HG02763 (cell line): ENCODE data around the gene CCDC24.

Experiments
- ATAC-seq: cut with Tn5 transposase; IDR thresholded peaks from one replicate; pipeline ENCODE4 v1.9.1; 2021; ENCODE audit warnings: mild to moderate bottlenecking, moderate library complexity; ENCODE audit not compliant: unreplicated experiment

The CCDC24 gene

DNA sequence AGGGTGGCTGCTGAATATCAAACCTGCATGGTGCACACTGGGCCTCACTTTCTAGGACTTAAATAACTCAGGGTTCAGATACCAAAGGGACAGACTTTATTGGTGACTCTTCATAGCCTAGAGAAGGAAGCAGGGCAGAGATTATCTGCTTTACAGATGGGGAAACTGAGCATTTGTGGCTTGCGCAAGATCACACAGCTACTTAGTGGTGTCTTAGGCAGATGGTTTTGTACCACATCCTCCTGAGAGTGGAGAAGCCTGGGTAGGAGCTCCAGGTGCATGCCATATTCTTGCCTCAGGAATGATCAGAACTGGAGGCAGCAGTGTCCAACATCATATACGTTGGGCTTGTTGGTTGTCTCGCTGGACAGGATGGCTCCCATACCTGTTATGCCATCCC lies 28.4 kb upstream of the CCDC24 start:
- no peak for ATAC-seq

DNA sequence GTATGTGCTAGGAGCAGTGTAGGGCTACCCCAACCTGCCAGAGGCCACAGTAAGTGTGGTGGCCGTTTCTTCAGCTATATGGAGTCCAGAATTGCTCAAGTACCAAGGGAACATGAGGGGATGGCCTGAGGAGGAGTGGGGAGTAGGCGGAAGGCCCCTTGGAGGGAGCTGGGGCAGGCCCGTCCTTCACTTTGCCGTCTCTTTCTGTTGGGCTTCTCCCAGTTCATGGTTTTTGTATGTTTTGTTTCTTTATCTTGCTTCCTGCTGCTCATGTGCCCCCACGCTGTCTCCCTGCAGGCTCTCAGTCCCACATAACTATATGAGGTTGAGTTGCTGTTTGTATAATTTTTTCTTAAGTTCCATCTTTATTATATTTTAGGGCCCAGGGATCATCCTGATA lies 27.5 kb upstream of the CCDC24 start:
- no peak for ATAC-seq

DNA sequence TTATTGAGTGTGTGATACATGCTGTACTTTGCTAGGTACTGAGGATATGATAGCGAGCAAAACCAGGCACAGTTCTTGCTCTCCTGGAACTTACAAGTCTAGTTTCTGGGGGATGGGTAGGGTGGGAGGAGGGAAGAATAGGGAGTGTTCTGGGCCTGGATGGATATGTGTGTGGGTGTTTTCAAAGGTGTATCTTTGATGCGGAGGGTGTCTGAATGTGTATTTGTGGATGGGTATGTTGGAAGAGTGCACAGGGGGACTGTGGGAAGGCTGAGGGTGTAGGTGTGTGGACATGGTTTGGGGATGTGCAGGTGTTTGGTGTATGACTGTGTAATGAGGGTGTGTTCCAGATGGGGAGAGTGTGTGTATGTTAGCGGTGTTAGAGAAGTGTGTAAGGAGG lies 26.1 kb upstream of the CCDC24 start:
- ATAC-seq = no peak

DNA sequence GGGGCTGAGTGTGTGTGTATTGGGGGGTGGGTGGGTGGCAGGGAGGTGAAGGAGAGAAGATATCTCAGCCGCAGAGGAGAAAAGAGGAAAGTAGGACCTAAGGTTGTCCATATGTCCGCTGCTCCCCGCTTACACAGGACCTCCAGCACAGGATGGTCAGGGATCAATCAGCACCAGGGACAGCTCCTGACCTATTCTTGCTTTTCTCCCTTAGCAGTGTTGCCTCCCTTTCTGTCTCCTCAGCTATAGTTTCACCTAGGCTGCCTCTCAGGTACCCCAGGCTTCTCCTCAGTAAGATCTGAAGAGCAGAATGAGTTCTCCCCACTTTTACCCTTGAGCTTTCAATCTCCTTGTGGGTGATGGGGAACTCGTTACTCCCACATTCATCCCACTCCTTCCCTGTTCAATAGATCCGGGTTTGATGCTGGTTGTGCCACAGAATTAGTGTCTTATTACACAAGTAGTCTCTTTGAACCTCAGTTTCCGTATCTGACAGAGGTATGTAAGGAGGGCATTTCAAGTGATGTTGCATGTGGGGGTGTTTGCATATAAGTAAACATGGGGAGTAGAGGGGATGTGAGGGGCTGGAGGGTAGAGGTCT lies 23.0 kb upstream of the CCDC24 start:
- ATAC-seq = no peak

DNA sequence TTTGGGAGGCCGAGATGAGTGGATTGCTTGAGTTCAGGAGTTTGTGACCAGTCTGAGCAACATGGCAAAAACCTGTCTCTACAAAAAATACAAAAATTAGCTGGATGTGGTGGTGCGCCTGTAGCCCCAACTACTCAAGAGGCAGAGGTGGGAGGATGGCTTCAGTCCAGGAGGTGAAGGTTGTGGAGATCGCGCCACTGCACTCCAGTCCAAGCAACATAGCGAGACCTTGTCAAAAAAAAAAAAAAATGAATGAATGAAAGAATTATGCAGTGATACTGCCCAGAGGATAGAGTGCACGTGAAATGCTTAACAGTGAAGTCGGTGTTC lies 22.0 kb upstream of the CCDC24 start:
- no peak for ATAC-seq

DNA sequence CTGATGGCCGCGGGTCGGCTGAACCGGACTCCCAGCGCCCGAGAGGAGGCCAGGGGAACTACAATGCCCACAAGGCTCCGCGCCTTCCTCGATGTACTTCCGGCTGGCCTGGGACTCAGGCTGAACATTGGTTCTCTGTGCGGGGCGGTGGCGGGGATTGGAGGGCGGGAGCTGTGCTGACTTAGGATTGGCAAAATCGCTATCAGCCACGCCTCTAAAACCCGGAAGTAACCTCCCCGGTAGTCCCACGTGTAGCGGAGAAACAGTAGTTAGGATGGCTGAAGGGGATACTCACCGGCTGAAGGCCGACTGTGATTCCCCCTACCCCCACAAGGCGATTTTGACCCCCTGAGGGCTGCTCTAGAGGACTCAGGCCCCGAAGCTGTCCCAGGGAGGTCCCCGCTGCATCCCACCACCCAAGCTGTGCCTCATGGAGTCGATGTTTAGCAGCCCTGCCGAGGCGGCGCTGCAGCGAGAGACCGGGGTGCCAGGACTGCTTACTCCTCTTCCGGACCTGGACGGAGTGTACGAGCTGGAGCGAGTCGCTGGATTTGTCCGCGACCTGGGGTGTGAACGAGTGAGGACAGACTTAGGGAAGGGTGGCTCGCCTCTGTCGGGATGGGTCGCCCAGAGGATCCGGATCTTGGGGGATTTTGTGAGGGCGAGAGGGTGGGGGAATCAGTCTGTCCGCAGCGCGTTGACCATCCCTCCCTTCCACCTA lies 21.5 kb upstream of the CCDC24 start, which contains the start of gene DPH2:
DPH2 (plus strand) TSS at position 265 of the 721 bp plus-strand sequence; CDS start at position 431, 166 bp downstream.
- peak; percentile 80 for ATAC-seq

DNA sequence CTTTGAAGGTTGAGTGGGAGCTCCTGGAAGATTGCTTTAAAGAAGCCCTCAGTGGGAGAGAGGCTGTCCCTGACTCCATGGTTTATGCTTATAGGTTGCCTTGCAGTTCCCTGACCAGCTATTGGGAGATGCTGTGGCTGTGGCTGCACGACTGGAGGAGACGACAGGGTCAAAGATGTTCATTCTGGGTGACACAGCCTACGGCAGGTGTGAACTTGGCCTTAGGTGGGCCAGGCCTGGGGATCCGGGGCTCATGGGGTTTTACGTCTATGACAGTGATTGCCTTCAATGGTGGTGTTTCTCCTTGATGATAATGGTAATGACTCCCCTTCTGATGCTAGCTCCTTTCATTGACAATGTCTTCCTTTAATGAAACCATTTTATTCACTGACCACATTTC lies 20.9 kb upstream of the CCDC24 start:
- ATAC-seq = no peak

DNA sequence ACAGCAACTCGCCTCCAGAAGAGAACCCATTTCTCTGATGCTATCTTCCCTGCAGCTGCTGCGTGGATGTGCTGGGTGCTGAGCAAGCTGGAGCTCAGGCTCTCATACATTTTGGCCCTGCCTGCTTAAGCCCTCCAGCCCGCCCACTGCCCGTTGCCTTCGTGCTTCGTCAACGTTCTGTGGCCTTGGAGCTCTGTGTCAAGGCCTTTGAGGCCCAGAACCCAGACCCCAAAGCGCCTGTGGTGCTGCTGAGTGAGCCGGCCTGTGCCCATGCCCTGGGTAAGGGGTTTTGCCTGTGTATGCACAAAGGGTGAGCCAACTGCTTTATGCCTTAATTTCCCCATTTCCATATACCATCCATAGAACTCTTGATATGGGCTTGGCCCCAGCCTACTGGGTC lies 20.5 kb upstream of the CCDC24 start:
- ATAC-seq = no peak

DNA sequence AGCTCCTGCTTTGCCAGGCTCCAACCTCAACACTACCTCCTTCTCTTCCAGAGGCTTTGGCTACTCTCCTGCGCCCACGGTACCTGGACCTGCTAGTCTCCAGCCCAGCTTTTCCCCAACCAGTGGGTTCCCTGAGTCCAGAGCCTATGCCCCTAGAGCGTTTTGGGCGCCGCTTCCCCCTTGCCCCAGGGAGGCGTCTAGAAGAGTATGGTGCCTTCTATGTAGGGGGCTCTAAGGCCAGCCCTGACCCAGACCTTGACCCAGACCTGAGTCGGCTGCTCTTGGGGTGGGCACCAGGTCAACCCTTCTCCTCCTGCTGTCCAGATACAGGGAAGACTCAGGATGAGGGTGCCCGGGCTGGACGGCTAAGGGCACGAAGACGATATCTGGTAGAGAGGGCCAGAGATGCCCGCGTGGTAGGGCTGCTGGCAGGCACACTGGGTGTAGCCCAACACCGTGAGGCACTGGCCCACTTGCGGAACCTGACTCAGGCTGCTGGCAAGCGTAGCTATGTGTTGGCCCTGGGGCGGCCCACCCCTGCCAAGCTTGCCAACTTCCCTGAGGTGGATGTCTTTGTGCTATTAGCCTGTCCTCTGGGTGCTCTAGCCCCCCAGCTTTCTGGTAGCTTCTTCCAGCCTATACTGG lies 19.9 kb upstream of the CCDC24 start:
- no peak for ATAC-seq

DNA sequence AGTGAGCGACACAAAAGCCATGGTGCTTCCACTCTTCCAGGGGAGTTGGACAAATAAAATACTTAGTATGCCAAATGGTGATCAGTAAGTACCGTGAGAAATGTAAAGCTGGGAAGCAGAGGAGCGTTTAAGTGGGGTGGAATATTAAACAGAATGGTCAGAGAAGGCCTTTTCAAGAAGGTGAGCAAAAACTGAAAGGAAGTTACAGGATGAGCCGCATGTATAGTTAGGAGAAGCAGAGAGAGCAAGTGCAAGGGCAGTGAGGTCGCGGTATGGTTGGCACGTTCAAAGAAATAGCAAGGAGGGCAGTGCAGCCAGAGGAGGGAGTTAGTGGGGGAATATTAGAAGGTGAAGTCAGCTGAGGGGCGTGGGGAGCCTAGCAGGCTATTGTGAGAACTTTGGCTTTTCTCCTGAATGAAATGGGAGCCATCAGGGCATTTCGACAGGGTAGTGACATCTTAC lies 17.4 kb upstream of the CCDC24 start:
- ATAC-seq = no peak

DNA sequence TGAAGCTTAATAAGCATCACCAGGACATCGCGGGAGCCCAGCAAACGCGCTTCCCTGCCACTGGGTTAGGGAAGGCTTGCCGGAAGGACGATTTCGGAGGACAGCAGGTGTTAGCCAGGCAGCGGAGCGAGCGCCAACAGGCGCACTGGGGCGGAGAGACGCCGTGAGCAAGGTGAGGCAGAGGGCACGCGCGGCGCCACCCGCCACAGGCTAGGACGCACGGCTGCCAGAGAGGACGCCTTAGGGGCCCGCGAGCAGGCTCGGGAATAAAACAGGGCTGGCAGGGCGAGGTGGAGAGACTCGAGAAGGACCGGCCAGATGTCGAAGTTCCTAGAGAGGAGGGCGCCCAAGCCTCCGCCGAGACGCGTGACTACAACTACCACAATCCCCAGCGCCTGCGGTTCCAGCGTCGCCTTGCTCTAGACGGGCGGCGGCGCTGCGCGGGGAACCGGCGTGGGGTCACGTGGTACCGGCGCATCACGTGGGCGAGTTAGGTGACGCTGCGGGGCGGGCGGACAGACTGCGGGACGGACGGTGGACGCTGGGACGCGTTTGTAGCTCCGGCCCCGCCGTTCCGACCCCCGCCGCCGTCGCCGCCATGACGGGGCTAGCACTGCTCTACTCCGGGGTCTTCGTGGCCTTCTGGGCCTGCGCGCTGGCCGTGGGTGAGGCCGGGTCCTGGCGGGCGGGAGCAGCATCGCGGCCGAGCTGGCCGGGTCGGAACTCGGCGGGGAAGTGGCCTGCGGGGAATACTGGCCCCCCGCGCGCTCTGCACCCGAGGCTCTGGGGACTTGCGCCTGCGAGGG lies 16.8 kb upstream of the CCDC24 start, which contains the start of gene ATP6V0B:
ATP6V0B (plus strand) TSS at position 518 of the 806 bp plus-strand sequence; CDS start at position 599, 81 bp downstream.
- peak; percentile 68 for ATAC-seq

DNA sequence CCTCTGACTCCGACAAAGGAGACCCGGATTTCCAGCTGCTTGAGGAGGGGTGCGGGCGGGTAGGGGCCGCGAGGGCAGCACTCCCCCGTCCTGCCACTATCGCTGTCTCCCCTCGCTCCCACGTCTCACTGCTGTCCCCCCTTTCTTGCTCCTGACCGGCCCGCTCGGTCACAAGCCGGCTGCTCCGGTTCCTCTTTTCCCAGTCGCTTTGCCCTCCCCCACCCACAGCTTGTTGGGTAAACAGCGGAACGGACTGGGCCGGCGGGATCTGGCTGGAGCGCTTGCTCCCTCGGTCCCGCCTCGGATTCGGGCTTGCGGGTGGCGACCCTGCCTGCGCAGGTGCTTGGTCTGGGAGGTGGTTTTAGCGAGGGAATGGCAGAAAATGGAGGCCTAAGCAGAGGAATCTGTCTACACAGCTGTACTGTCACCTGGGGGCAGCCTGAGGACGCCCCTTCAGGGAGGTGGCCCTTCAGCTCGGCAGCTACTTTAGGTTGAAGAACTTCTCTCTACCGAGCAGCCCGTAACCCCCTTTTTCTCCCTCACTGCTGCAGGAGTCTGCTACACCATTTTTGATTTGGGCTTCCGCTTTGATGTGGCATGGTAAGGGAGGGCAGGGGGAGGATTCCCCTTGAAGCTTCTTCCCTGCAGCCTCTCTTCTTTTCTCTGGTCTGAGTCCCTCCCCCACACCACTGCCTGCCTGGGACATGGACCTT lies 16.0 kb upstream of the CCDC24 start:
- no peak for ATAC-seq

DNA sequence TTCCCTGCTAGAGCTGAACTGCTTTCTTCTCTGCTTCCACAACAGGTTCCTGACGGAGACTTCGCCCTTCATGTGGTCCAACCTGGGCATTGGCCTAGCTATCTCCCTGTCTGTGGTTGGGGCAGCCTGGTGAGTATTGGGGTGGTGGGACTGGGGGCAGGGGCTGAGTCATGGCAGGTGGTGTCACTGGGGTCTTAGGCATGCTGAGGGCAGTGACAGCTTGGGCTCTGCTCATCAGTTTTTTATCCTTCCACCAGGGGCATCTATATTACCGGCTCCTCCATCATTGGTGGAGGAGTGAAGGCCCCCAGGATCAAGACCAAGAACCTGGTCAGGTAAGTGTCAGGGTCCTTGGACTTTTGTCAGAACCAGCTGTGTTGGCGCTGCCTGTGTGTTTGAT lies 15.4 kb upstream of the CCDC24 start:
- ATAC-seq = no peak

DNA sequence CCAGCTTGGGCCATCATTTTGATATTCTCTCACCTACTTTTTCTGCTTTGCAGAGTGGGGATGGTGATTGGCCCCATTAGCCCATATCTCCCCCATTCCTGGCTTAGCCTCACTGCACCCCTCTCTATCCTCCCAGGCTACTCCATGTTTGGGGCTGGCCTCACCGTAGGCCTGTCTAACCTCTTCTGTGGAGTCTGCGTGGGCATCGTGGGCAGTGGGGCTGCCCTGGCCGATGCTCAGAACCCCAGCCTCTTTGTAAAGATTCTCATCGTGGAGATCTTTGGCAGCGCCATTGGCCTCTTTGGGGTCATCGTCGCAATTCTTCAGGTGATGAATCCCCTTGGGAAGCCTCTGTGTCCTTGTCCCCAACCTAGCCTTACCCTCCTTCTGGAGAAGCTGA lies 14.5 kb upstream of the CCDC24 start:
- no peak for ATAC-seq

DNA sequence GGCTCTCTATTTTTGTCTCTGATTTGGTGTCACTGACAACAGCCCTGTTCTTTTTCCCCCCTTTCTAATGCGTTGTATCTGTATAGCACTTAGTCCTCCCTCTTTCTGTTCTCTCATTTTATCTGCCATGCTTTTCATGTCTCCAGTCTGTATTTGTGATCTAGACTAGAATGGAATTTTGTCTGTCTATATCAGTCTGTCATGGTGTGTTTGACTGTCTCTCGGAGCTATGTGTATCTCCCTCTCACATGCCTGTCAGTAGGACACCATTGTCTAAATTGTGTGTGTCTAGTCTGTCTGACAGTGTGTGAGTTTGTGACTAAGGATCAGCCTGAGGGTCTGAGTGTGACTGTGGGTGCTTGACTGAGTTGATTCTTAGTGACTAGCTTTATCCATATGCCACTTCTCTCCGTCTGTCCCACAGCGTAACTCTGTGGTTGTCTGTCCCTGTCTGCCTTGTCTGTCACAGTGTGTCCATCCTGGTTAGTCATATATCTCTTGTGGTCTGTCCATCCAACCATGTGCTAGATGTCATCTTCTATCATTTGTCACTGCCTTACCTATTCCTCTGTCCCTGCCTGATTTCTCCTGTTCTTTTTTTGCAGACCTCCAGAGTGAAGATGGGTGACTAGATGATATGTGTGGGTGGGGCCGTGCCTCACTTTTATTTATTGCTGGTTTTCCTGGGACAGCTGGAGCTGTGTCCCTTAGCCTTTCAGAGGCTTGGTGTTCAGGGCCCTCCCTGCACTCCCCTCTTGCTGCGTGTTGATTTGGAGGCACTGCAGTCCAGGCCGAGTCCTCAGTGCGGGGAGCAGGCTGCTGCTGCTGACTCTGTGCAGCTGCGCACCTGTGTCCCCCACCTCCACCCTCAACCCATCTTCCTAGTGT lies 13.8 kb upstream of the CCDC24 start:
- ATAC-seq = no peak

DNA sequence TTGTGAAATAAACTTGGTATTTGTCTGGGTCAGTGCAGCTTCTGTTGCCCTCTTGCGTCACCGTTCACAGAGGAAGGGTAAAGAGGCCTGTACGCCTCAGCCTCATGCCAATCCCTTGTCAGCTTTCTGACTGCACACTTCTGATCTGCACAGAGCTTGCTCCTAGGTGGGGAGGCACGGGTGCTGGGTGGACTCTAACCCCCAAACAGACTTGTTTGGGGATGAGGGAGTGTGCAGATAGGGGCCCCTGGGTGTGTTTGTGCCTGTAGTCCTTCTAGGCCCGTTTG lies 13.2 kb upstream of the CCDC24 start:
- ATAC-seq = no peak

DNA sequence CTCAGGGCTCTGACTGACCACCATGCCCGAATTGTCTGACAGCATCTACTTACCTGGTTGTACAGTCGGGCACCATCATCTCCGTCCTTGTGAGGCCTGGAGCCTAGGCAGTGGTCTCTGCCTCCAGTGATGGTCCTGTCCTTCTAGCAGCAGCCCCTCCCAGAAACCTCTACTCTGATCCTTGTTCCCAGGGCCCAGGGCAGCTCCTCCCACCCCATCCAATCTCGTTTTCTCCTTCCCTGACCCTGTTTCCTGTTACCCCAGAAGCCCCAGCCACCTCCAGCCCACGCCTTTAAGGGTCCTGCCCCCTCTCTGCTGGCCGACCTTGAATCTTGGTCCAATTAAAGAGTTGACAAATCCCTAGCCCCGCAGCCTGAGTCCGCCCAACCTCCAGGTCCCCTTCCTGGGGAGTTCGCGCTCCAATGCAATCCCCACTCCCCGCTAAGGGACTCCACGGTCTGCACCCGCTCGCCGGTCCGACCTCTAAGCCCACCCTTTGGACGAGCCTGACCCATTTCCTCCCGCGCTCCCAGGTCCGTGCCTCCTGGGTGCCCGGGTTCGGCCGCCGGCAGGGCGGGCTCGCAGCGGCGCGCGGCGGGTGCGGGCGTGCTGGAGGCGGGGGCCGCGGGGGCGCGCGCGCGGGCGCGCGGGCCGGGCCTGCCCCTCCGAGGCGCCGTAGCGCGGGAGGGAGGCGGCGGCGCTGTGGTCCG lies 12.7 kb upstream of the CCDC24 start, which contains the start of gene B4GALT2:
B4GALT2 (plus strand) TSS at position 660 of the 710 bp plus-strand sequence. CDS start 1,951 bp downstream, outside the sequence.
- no peak for ATAC-seq

DNA sequence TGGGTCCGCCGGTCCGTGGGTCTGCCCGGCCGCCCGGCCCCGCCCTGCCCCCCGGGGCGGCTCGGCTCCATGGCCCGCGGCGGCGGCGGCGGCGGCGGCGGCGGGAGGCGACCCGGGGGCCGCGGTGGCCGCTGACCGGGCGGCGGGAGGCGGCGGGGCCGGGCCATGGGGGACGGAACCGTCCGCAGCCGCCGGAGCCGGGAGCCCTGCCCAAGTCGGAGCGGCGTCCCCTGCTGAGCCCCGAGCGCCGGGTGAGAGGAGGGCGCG lies 12.2 kb upstream of the CCDC24 start:
- ATAC-seq = no peak

DNA sequence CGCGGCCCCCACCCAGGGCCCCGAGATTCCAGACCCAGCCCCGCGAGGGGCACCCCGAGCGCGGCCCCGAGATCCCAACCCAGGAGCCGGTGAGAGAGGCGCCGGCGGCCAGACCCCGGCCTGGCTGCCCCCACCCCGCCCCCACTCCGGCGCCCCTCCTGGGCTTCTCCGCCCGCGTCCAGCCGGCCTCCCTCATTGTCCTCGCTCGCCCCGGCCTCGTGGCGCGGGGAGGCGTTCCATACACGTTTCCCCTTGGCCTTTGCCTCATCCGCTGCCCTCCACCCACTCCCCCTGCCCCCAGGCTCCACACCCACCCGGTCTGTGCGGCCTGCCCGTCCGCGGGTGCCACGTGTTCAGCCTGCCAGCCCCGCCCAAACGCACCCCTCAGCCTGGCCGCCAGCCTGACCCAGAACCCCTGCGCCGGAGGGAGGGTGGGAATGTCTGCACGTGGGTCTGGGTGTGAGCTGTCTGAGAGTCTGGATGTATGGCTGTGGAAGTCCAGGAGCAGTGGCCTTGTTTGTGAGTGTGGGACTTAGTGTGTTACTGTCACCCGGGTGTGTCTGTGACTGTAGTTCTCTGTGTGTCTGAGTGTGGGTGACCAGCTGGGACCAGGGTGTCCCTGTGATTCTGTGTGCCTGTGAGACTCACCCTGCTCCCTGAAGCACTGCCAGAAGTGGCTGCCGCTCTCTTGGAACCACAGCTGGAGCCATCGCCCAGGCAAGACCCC lies 11.7 kb upstream of the CCDC24 start:
- no peak for ATAC-seq
